Activated CD4-positive, alpha-beta T cell treated with anti-CD3 and anti-CD28 coated beads, Interleukin-2, amount 10 ng/mL, durations not matched to agents 24 days and 14 days (primary cell): ENCODE results near the gene HOXD8. TPM values are rescaled to one million over a fixed set of nuclear protein-coding genes. Genes with fewer than 3 reads are reported as not detected.

ENCODE experiments used
- DNase-seq: peaks from one replicate; pipeline ENCODE4 v3.0.0; 2022
- H3K27ac Mint-ChIP-seq: one replicate; pipeline ENCODE4 v1.8.0; 2022; ENCODE audit warnings: mild to moderate bottlenecking, mixed read lengths
- H3K27me3 Mint-ChIP-seq: one replicate; pipeline ENCODE4 v1.8.0; 2022; ENCODE audit warnings: mixed read lengths
- H3K36me3 Mint-ChIP-seq: one replicate; pipeline ENCODE4 v1.8.0; 2022; ENCODE audit warnings: low read depth, mild to moderate bottlenecking, mixed read lengths
- H3K4me1 Mint-ChIP-seq: one replicate; pipeline ENCODE4 v1.8.0; 2021; ENCODE audit warnings: mixed read lengths
- H3K4me3 Mint-ChIP-seq: one replicate; pipeline ENCODE4 v1.8.0; 2022; ENCODE audit warnings: mild to moderate bottlenecking, moderate library complexity, mixed read lengths
- H3K9me3 Mint-ChIP-seq: one replicate; pipeline ENCODE4 v1.8.0; 2021; ENCODE audit warnings: mixed read lengths
- intact Hi-C: fragments of 100-400 bp; cut with micrococcal nuclease; formaldehyde crosslinking; loops from one replicate; pipeline ENCODE4 v1.15.1; 2023
- total RNA-seq: library from RNA; stranded (reverse); gene quantifications from 2 replicates; pipeline ENCODE4 v1.2.3, GENCODE V29; 2022

HOXD8 gene
- total RNA-seq, 1 donor from 2014 or later = not detected

GRCh38 chr2:176111309-176111663 is 18.2 kb upstream of the HOXD8 start:
- H3K4me1 Mint-ChIP-seq = peaks cover 5% of the 10 kb centered on the region
- no peak overlapping the region for H3K4me3 Mint-ChIP-seq
- H3K36me3 Mint-ChIP-seq = peaks cover 1% of the 10 kb centered on the region
- peaks cover 6% of the 10 kb centered on the region for H3K9me3 Mint-ChIP-seq
- intact Hi-C loops = loop anchor here (2.0 kb wide), 3 partner anchors 18 to 48 kb away; partner anchors contain the start of genes EVX2 and HOXD8
- peak overlapping the region; percentile 12 for H3K27ac Mint-ChIP-seq
- no peak for DNase-seq
- peaks cover 76% of the 10 kb centered on the region for H3K27me3 Mint-ChIP-seq

- no peak for DNase-seq
- intact Hi-C loops = loop anchor here (2.0 kb wide), 3 partner anchors 17 to 47 kb away; partner anchors contain the start of genes EVX2 and HOXD8
- Mint-ChIP-seq H3K4me3 (no peak overlapping the region), H3K9me3 (peaks cover 6% of the 10 kb centered on the region), H3K27me3 (peaks cover 79% of the 10 kb centered on the region), H3K4me1 (peaks cover 3% of the 10 kb centered on the region), H3K36me3 (no peaks in the 10 kb centered on the region), H3K27ac (peak overlapping the region; percentile 56)
Measured at GRCh38 chr2:176111846-176112374, 17.6 kb upstream of the HOXD8 start.

- no peak for DNase-seq
- Mint-ChIP-seq H3K27me3 (peaks cover 82% of the 10 kb centered on the region), H3K4me1 (peaks cover 3% of the 10 kb centered on the region), H3K36me3 (no peaks in the 10 kb centered on the region), H3K9me3 (peaks cover 8% of the 10 kb centered on the region), H3K4me3 (no peak overlapping the region), H3K27ac (peak overlapping the region; percentile 73)
- intact Hi-C loops = no loop called here
Measured at GRCh38 chr2:176112375-176113302, 16.9 kb upstream of the HOXD8 start.

GRCh38 chr2:176114120-176114929 is 15.2 kb upstream of the HOXD8 start:
- Mint-ChIP-seq H3K27me3 (peaks cover 86% of the 10 kb centered on the region), H3K27ac (no peak overlapping the region), H3K36me3 (peaks cover 3% of the 10 kb centered on the region), H3K4me1 (peaks cover 7% of the 10 kb centered on the region), H3K9me3 (peaks cover 10% of the 10 kb centered on the region), H3K4me3 (no peak overlapping the region)
- no peak for DNase-seq
- intact Hi-C loops = no loop called here

GRCh38 chr2:176114930-176115625 is 14.4 kb upstream of the HOXD8 start:
- H3K27ac Mint-ChIP-seq = no peak overlapping the region
- H3K4me1 Mint-ChIP-seq = peaks cover 7% of the 10 kb centered on the region
- no peak overlapping the region for H3K4me3 Mint-ChIP-seq

GRCh38 chr2:176115883-176116813 is 13.4 kb upstream of the HOXD8 start, which contains the start of gene HOXD10:
TSS of gene HOXD10 (plus strand) at chr2:176116778. CDS start at chr2:176116834, 56 bp downstream.
- intact Hi-C loops = no loop called here
- peaks cover 3% of the 10 kb centered on the region for H3K36me3 Mint-ChIP-seq
- H3K4me1 Mint-ChIP-seq = peaks cover 6% of the 10 kb centered on the region
- H3K9me3 Mint-ChIP-seq = peaks cover 7% of the 10 kb centered on the region
- DNase-seq = no peak
- peaks cover 86% of the 10 kb centered on the region for H3K27me3 Mint-ChIP-seq
- H3K4me3 Mint-ChIP-seq = no peak within 1 kb of the TSS
- H3K27ac Mint-ChIP-seq = peak within 1 kb of the TSS; percentile 29

More at GRCh38 chr2:176114930-176115625, 14.4 kb upstream of the HOXD8 start:
- peaks cover 7% of the 10 kb centered on the region for H3K9me3 Mint-ChIP-seq
- peaks cover 3% of the 10 kb centered on the region for H3K36me3 Mint-ChIP-seq
- no peak for DNase-seq
- intact Hi-C loops = no loop called here
- H3K27me3 Mint-ChIP-seq = peaks cover 86% of the 10 kb centered on the region

- peaks cover 80% of the 10 kb centered on the region for H3K27me3 Mint-ChIP-seq
- H3K9me3 Mint-ChIP-seq = peaks cover 7% of the 10 kb centered on the region
- intact Hi-C loops = no loop called here
- peaks cover 4% of the 10 kb centered on the region for H3K4me1 Mint-ChIP-seq
- no peak for DNase-seq
- H3K36me3 Mint-ChIP-seq = peaks cover 3% of the 10 kb centered on the region
- H3K27ac Mint-ChIP-seq = no peak overlapping the region
- H3K4me3 Mint-ChIP-seq = no peak overlapping the region
Measured at GRCh38 chr2:176117162-176117822, 12.2 kb upstream of the HOXD8 start.

- intact Hi-C loops = no loop called here
- H3K9me3 Mint-ChIP-seq = peaks cover 7% of the 10 kb centered on the region
- H3K27me3 Mint-ChIP-seq = peaks cover 75% of the 10 kb centered on the region
- H3K4me3 Mint-ChIP-seq = no peak overlapping the region
- no peak overlapping the region for H3K27ac Mint-ChIP-seq
- H3K36me3 Mint-ChIP-seq = peaks cover 3% of the 10 kb centered on the region
- H3K4me1 Mint-ChIP-seq = peaks cover 4% of the 10 kb centered on the region
- no peak for DNase-seq
Measured at GRCh38 chr2:176117823-176118371, 11.6 kb upstream of the HOXD8 start.

GRCh38 chr2:176118601-176119339 is 10.7 kb upstream of the HOXD8 start:
- intact Hi-C loops = no loop called here
- peaks cover 7% of the 10 kb centered on the region for H3K9me3 Mint-ChIP-seq
- peaks cover 70% of the 10 kb centered on the region for H3K27me3 Mint-ChIP-seq
- peaks cover 4% of the 10 kb centered on the region for H3K36me3 Mint-ChIP-seq
- H3K4me3 Mint-ChIP-seq = peak overlapping the region; percentile 28
- H3K4me1 Mint-ChIP-seq = peaks cover 5% of the 10 kb centered on the region
- no peak overlapping the region for H3K27ac Mint-ChIP-seq
- peak; percentile 72 for DNase-seq

- H3K4me1 Mint-ChIP-seq = peaks cover 6% of the 10 kb centered on the region
- no peak for DNase-seq
- H3K36me3 Mint-ChIP-seq = peaks cover 6% of the 10 kb centered on the region
- intact Hi-C loops = no loop called here
- no peak overlapping the region for H3K4me3 Mint-ChIP-seq
- H3K9me3 Mint-ChIP-seq = peaks cover 7% of the 10 kb centered on the region
- peaks cover 77% of the 10 kb centered on the region for H3K27me3 Mint-ChIP-seq
- H3K27ac Mint-ChIP-seq = peak overlapping the region; percentile 5
Measured at GRCh38 chr2:176120364-176121189, 8.9 kb upstream of the HOXD8 start.
